CD8-positive, alpha-beta memory T cell (primary cell): ENCODE measurements around the gene KPNB1. TPM values are rescaled to one million over a fixed set of nuclear protein-coding genes. Genes with fewer than 3 reads are reported as not detected.
A peak's percentile ranks its signal among the peaks of the same experiment; 100 is the strongest.

Source experiments
- CTCF ChIA-PET: fragments of 350-600 bp; sonication (Branson Sonifier 250); formaldehyde crosslinking; loops from one replicate; lab custom pipeline; 2021; ENCODE audit warnings: antibody characterized with exemption; lab: Charles Lee
- POLR2A ChIA-PET: fragments of 350-600 bp; sonication (Branson Sonifier 250); formaldehyde crosslinking; loops from one replicate; lab custom pipeline; 2021; ENCODE audit warnings: antibody characterized with exemption; lab: Charles Lee
- DNase-seq, 5 donors: peaks; one replicate each; pipeline versions ENCODE4 v3.0.0 to v3.0.0-alpha.2; 2020 to 2022; ENCODE audit warnings: mixed read lengths in 1 of 5
- H3K27ac ChIP-seq: one replicate; pipeline ENCODE4 v1.7.0; 2013; ENCODE audit warnings: low read depth, mild to moderate bottlenecking, low read length, moderate library complexity
- H3K27me3 ChIP-seq: 2 replicates; pipeline ENCODE4 v1.7.0; 2013; ENCODE audit warnings: low read length, mild to moderate bottlenecking; ENCODE audit not compliant: insufficient read depth, poor library complexity, severe bottlenecking
- H3K36me3 ChIP-seq: 2 replicates; pipeline ENCODE4 v1.7.0; 2013; ENCODE audit warnings: mild to moderate bottlenecking, low read length, moderate library complexity; ENCODE audit not compliant: insufficient read depth
- H3K4me1 ChIP-seq: 2 replicates; pipeline ENCODE4 v1.7.0; 2013; ENCODE audit warnings: mild to moderate bottlenecking, low read length, moderate library complexity; ENCODE audit not compliant: insufficient read depth
- H3K4me3 ChIP-seq: 2 replicates; pipeline ENCODE4 v1.7.0; 2013; ENCODE audit warnings: mild to moderate bottlenecking, low read length
- H3K9me3 ChIP-seq: 2 replicates; pipeline ENCODE4 v1.7.0; 2013; ENCODE audit warnings: mild to moderate bottlenecking, low read length
- H3K27ac Mint-ChIP-seq, 8 donors: one replicate each; pipeline ENCODE4 v1.8.0; 2020 to 2021; ENCODE audit warnings: mixed read lengths in 8 of 8, mild to moderate bottlenecking in 6 of 8, inconsistent platforms in 3 of 8, moderate library complexity in 3 of 8
- H3K27me3 Mint-ChIP-seq, 2 donors: one replicate each; pipeline ENCODE4 v1.8.0; 2020 to 2021; ENCODE audit warnings: mixed read lengths in 2 of 2, mild to moderate bottlenecking in 1 of 2, moderate library complexity in 1 of 2
- H3K36me3 Mint-ChIP-seq, 3 donors: one replicate each; pipeline ENCODE4 v1.8.0; 2020 to 2021; ENCODE audit warnings: mixed read lengths in 3 of 3, inconsistent platforms in 1 of 3, mild to moderate bottlenecking in 1 of 3
- H3K4me1 Mint-ChIP-seq, 3 donors: one replicate each; pipeline ENCODE4 v1.8.0; 2020 to 2021; ENCODE audit warnings: mixed read lengths in 3 of 3, inconsistent platforms in 1 of 3, mild to moderate bottlenecking in 1 of 3
- H3K4me3 Mint-ChIP-seq, 7 donors: one replicate each; pipeline ENCODE4 v1.8.0; 2020 to 2021; ENCODE audit warnings: mixed read lengths in 7 of 7, mild to moderate bottlenecking in 6 of 7, moderate library complexity in 4 of 7, inconsistent platforms in 2 of 7
- H3K9me3 Mint-ChIP-seq, 5 donors: one replicate each; pipeline ENCODE4 v1.8.0; 2020 to 2022; ENCODE audit warnings: mixed read lengths in 5 of 5, mild to moderate bottlenecking in 3 of 5, moderate library complexity in 2 of 5, inconsistent platforms in 1 of 5
- polyA plus RNA-seq: library from polyadenylated mRNA; unstranded; fragments of 300-500 nt; fragmentation: Illumina TruSeq; gene quantifications from one replicate; pipeline ENCODE4 v1.2.3, GENCODE V29; 2021
- total RNA-seq, 2 experiments: library from RNA; stranded (reverse); gene quantifications; one replicate each; pipeline ENCODE4 v1.2.3, GENCODE V29; 2021

Gene KPNB1
- total and polyA plus RNA-seq, 3 experiments from 2014 or later, result 35.9 to 915 (median 907) TPM

DNA sequence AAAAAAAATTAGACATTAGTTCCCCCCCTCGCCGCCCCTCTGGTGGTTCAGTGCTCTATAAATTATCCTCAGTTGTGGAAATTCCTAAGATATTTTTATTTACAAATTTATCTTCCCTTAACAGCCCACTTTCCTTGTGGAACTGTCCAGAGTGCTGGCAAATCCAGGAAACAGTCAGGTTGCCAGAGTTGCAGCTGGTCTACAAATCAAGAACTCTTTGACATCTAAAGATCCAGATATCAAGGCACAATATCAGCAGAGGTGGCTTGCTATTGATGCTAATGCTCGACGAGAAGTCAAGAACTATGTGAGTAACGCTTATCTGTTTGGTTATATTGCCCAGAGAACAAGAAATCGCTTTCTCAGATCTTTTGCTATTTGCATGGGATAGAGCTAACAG lies 2.9 kb downstream of the KPNB1 start:
- H3K4me3 ChIP-seq, result no peak overlapping the region
- H3K9me3 ChIP-seq, result no peaks in the 10 kb centered on the region
- H3K27me3 Mint-ChIP-seq, result peaks cover 0 to 5% of the 10 kb centered on the region in 2 donors
- CTCF ChIA-PET, result interaction anchor here (11.6 kb wide), 1 partner anchor 12 kb away, joined by 82 read pairs; no protein-coding TSS in a partner anchor
- no peak for DNase-seq
- no peak overlapping the region for H3K27ac ChIP-seq
- H3K4me1 Mint-ChIP-seq, result peaks cover 63 to 80% (median 78%) of the 10 kb centered on the region in 3 donors
- H3K9me3 Mint-ChIP-seq, result no peaks in the 10 kb centered on the region
- peaks cover 44% of the 10 kb centered on the region for H3K36me3 ChIP-seq
- POLR2A ChIA-PET, result no interaction called here
- H3K4me1 ChIP-seq, result peaks cover 58% of the 10 kb centered on the region
- peak overlapping the region in 3 of 7 donors; percentile 24 to 55 (median 40) for H3K4me3 Mint-ChIP-seq
- H3K27ac Mint-ChIP-seq, result peak overlapping the region in 6 of 8 donors; percentile 29 to 98 (median 64)
- peaks cover 4 to 68% (median 19%) of the 10 kb centered on the region in 3 donors for H3K36me3 Mint-ChIP-seq
- no peaks in the 10 kb centered on the region for H3K27me3 ChIP-seq

GRCh38 chr17:47653442-47653841 lies 3.7 kb downstream of the KPNB1 start:
- H3K4me1 ChIP-seq, result peaks cover 50% of the 10 kb centered on the region

GRCh38 chr17:47654991-47655390 lies 5.3 kb downstream of the KPNB1 start:
- Mint-ChIP-seq H3K27ac (peak overlapping the region in 7 of 8 donors; percentile 52 to 94 (median 58)), H3K36me3 (peaks cover 9 to 75% (median 26%) of the 10 kb centered on the region in 3 donors), H3K27me3 (no peaks in the 10 kb centered on the region), H3K4me1 (peaks cover 63 to 78% (median 78%) of the 10 kb centered on the region in 3 donors), H3K4me3 (peak overlapping the region in 4 of 7 donors; percentile 19 to 37 (median 30)), H3K9me3 (no peaks in the 10 kb centered on the region)
- no peak for DNase-seq
- Histone ChIP-seq H3K36me3 (peaks cover 57% of the 10 kb centered on the region), H3K27ac (no peak overlapping the region), H3K27me3 (no peaks in the 10 kb centered on the region), H3K9me3 (no peaks in the 10 kb centered on the region), H3K4me1 (peaks cover 54% of the 10 kb centered on the region), H3K4me3 (no peak overlapping the region)
- ChIA-PET CTCF (interaction anchor here (1.2 to 11.6 kb wide), 3 partner anchors 9 to 18 kb away, joined by 3 to 82 read pairs (median 4); no protein-coding TSS in a partner anchor), POLR2A (no interaction called here)

More at GRCh38 chr17:47653442-47653841, 3.7 kb downstream of the KPNB1 start:
- ChIA-PET POLR2A (no interaction called here), CTCF (interaction anchor here (0.6 to 11.6 kb wide), 3 partner anchors 11 to 22 kb away, joined by 3 to 82 read pairs (median 3); no protein-coding TSS in a partner anchor)
- peaks cover 7 to 76% (median 22%) of the 10 kb centered on the region in 3 donors for H3K36me3 Mint-ChIP-seq
- no peaks in the 10 kb centered on the region for H3K9me3 Mint-ChIP-seq
- peaks cover 0 to 5% of the 10 kb centered on the region in 2 donors for H3K27me3 Mint-ChIP-seq
- H3K4me3 Mint-ChIP-seq, result peak overlapping the region in 4 of 7 donors; percentile 5 to 73 (median 36)
- no peaks in the 10 kb centered on the region for H3K27me3 ChIP-seq
- no peak overlapping the region for H3K4me3 ChIP-seq
- H3K36me3 ChIP-seq, result peaks cover 53% of the 10 kb centered on the region
- peaks cover 64 to 80% (median 78%) of the 10 kb centered on the region in 3 donors for H3K4me1 Mint-ChIP-seq
- H3K9me3 ChIP-seq, result no peaks in the 10 kb centered on the region
- no peak for DNase-seq
- H3K27ac Mint-ChIP-seq, result peak overlapping the region in 6 of 8 donors; percentile 3 to 82 (median 53)
- no peak overlapping the region for H3K27ac ChIP-seq

- peaks cover 20% of the 10 kb centered on the region for H3K4me1 ChIP-seq
- peak in 2 of 5 donors; percentile 50 to 58 for DNase-seq
- H3K27me3 ChIP-seq, result no peaks in the 10 kb centered on the region
- peak overlapping the region; percentile 20 for H3K27ac ChIP-seq
- POLR2A ChIA-PET, result interaction anchor here (1.5 to 2.3 kb wide), 3 partner anchors 9 to 11 kb away, joined by 3 to 17 read pairs (median 5); partner anchors contain the start of gene KPNB1
- Mint-ChIP-seq H3K27ac (peak overlapping the region; percentile 47 to 96 (median 91)), H3K36me3 (peaks cover 12 to 82% (median 21%) of the 10 kb centered on the region in 3 donors), H3K4me1 (peaks cover 43 to 54% (median 51%) of the 10 kb centered on the region in 3 donors), H3K4me3 (peak overlapping the region; percentile 67 to 94 (median 83)), H3K9me3 (no peaks in the 10 kb centered on the region), H3K27me3 (no peaks in the 10 kb centered on the region)
- peaks cover 64% of the 10 kb centered on the region for H3K36me3 ChIP-seq
- no peaks in the 10 kb centered on the region for H3K9me3 ChIP-seq
- peak overlapping the region; percentile 62 for H3K4me3 ChIP-seq
- CTCF ChIA-PET, result interaction anchor here (1.2 kb wide), 1 partner anchor 11 kb away, joined by 4 read pairs; the partner anchor contains the start of gene KPNB1
Measured at GRCh38 chr17:47660064-47660492, 10.4 kb downstream of the KPNB1 start.

DNA sequence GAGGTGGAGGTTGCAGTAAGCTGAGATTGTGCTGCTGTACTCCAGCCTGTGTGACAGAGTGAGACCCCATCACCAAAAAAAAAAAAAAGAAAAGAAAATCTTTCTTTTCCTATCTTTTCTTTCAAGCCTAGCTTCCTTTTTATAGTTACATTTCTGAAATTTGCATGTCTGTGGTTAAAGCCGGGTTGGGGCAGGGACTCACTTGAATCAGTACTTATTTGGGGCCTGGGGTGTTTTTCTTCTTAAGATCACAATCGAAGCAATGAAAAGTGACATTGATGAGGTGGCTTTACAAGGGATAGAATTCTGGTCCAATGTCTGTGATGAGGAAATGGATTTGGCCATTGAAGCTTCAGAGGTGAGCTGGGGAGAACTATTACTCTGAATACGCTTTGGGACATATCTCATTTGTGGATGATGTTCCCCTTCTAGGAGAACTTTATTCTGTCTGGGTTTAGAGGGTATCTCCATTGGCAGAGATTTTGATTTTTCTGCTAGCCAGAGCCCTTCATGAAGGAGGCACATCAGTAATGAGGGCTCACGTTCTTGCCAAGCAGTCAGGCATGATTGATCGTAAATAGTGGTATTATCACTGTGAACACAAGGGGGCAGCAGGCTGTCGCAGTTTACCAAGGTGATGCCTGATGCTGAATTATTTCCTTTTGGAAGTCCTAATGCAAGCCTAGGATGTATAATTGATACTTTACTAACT lies 14.3 kb downstream of the KPNB1 start:
- Histone ChIP-seq H3K9me3 (no peaks in the 10 kb centered on the region), H3K4me1 (peaks cover 13% of the 10 kb centered on the region), H3K4me3 (no peak overlapping the region), H3K27ac (no peak overlapping the region), H3K36me3 (peaks cover 63% of the 10 kb centered on the region), H3K27me3 (no peaks in the 10 kb centered on the region)
- Mint-ChIP-seq H3K4me3 (peak overlapping the region in 1 of 7 donors; percentile 0), H3K36me3 (peaks cover 7 to 80% (median 9%) of the 10 kb centered on the region in 3 donors), H3K27me3 (no peaks in the 10 kb centered on the region), H3K9me3 (no peaks in the 10 kb centered on the region), H3K4me1 (peaks cover 20 to 24% (median 21%) of the 10 kb centered on the region in 3 donors), H3K27ac (peak overlapping the region; percentile 18 to 90 (median 66))
- ChIA-PET POLR2A (interaction anchor here (0.6 to 4.1 kb wide), 3 partner anchors 8 to 339 kb away, joined by 3 to 33 read pairs (median 4); partner anchors contain the start of gene KPNB1), CTCF (interaction anchor here (0.7 to 6.3 kb wide), 21 partner anchors 10 to 157 kb away, joined by 3 to 82 read pairs (median 5); partner anchors contain the start of genes KPNB1, OSBPL7, TBKBP1 and TBX21)
- peak; percentile 50 to 68 (median 51) for DNase-seq

GRCh38 chr17:47664624-47664941 lies 14.9 kb downstream of the KPNB1 start:
- no peak overlapping the region for H3K4me3 Mint-ChIP-seq
- CTCF ChIA-PET, result interaction anchor here (0.9 to 6.3 kb wide), 14 partner anchors 13 to 125 kb away, joined by 3 to 82 read pairs (median 5); partner anchors contain the start of genes KPNB1, TBKBP1 and TBX21
- peaks cover 68% of the 10 kb centered on the region for H3K36me3 ChIP-seq

GRCh38 chr17:47665655-47666054 lies 15.9 kb downstream of the KPNB1 start:
- H3K27me3 ChIP-seq, result no peaks in the 10 kb centered on the region
- H3K4me1 ChIP-seq, result peaks cover 9% of the 10 kb centered on the region
- H3K27ac ChIP-seq, result no peak overlapping the region
- CTCF ChIA-PET, result interaction anchor here (0.9 to 6.3 kb wide), 9 partner anchors 12 to 69 kb away, joined by 4 to 82 read pairs (median 5); partner anchors contain the start of genes KPNB1 and TBX21
- Mint-ChIP-seq H3K4me1 (peaks cover 20 to 25% (median 22%) of the 10 kb centered on the region in 3 donors), H3K27ac (peak overlapping the region in 2 of 8 donors; percentile 73 to 92), H3K4me3 (no peak overlapping the region), H3K9me3 (no peaks in the 10 kb centered on the region), H3K27me3 (no peaks in the 10 kb centered on the region), H3K36me3 (peaks cover 14 to 88% (median 18%) of the 10 kb centered on the region in 3 donors)
- DNase-seq, result no peak
- H3K36me3 ChIP-seq, result peaks cover 77% of the 10 kb centered on the region
- no peaks in the 10 kb centered on the region for H3K9me3 ChIP-seq
- POLR2A ChIA-PET, result interaction anchor here (0.6 to 4.1 kb wide), 2 partner anchors 16 to 28 kb away, joined by 4 to 33 read pairs; partner anchors contain the start of genes KPNB1 and TBKBP1
- H3K4me3 ChIP-seq, result no peak overlapping the region

More at GRCh38 chr17:47664624-47664941, 14.9 kb downstream of the KPNB1 start:
- no peaks in the 10 kb centered on the region for H3K27me3 Mint-ChIP-seq
- no peaks in the 10 kb centered on the region for H3K9me3 ChIP-seq
- H3K4me1 ChIP-seq, result peaks cover 10% of the 10 kb centered on the region
- H3K27ac Mint-ChIP-seq, result peak overlapping the region in 7 of 8 donors; percentile 18 to 90 (median 66)
- peaks cover 21 to 23% (median 22%) of the 10 kb centered on the region in 3 donors for H3K4me1 Mint-ChIP-seq
- POLR2A ChIA-PET, result interaction anchor here (4.1 kb wide), 1 partner anchor 15 kb away, joined by 33 read pairs; the partner anchor contains the start of gene KPNB1
- H3K27ac ChIP-seq, result no peak overlapping the region
- H3K27me3 ChIP-seq, result no peaks in the 10 kb centered on the region
- no peaks in the 10 kb centered on the region for H3K9me3 Mint-ChIP-seq
- no peak overlapping the region for H3K4me3 ChIP-seq
- DNase-seq, result no peak
- H3K36me3 Mint-ChIP-seq, result peaks cover 7 to 85% (median 9%) of the 10 kb centered on the region in 3 donors
